HFF-Myc (cell line): ENCODE measurements around the gene TEX264.

Source experiments
- DNase-seq: peaks from one replicate; pipeline ENCODE4 v3.0.0-alpha.2; 2011; ENCODE audit warnings: low read depth; ENCODE audit errors: extremely low read depth
- H3K4me3 ChIP-seq: replicated peaks from 2 replicates; pipeline ENCODE4 v1.5.1; 2011; ENCODE audit warnings: low read depth, mild to moderate bottlenecking, control low read depth, low read length
- TF ChIP-seq, protein P1 (sequence below): IDR thresholded peaks from 2 replicates; pipeline ENCODE4 v1.5.1; 2012; ENCODE audit warnings: mild to moderate bottlenecking, low read depth, low read length, control low read depth; ENCODE audit errors: missing control alignments

Gene TEX264

DNA sequence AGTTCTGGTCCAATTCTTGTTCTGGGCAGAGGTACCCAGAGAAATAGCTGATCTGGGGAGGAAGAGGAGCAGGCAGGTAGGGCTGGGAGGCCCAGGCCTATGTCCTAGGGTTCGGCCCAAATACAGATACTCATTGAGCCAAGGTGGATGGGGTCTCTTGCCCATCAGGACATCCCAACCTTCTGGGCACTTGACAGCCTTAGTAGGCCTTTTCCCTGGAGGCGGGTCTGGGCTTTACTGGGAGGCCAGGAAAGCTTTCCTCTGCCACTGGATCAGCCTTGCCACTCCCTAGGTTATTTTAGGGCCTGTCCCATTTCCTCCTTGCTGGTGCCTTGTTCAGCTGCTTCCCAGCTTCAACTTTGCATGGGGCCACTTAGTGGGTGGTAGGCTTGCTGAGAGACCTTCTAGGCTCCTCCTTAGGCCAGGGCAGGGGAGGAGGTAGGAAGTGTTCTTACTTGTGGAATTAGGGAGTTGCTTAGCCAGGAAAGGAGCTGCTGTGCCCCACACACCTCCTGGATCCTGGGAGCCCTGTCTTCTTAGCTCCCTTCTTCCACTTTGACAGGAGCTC is 9.7 kb downstream of the TEX264 start:
- no peak for DNase-seq
- no peak overlapping the region for H3K4me3 ChIP-seq
- TF ChIP-seq, protein P1, sequence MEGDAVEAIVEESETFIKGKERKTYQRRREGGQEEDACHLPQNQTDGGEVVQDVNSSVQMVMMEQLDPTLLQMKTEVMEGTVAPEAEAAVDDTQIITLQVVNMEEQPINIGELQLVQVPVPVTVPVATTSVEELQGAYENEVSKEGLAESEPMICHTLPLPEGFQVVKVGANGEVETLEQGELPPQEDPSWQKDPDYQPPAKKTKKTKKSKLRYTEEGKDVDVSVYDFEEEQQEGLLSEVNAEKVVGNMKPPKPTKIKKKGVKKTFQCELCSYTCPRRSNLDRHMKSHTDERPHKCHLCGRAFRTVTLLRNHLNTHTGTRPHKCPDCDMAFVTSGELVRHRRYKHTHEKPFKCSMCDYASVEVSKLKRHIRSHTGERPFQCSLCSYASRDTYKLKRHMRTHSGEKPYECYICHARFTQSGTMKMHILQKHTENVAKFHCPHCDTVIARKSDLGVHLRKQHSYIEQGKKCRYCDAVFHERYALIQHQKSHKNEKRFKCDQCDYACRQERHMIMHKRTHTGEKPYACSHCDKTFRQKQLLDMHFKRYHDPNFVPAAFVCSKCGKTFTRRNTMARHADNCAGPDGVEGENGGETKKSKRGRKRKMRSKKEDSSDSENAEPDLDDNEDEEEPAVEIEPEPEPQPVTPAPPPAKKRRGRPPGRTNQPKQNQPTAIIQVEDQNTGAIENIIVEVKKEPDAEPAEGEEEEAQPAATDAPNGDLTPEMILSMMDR: no peak

DNA sequence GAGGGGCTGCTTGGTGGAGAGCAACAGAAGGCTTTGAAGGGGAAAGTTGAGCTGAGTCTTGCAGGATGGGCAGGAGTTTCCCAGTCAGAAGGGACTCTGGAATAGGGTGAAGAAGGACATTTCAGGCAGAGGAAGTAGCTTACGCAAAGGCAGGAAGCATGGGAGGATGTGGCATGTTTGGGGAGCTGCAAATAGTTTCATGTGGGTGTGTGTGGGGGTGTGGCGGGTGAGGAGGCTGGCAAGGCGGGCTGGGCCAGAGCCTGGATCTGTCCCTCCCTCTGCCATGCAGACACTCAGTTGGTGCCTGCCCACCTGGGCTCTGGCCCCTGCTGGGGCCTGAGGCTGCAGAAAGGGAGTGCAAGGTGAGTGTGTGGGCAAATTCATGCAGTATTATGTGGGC is 10.4 kb downstream of the TEX264 start:
- H3K4me3 ChIP-seq: no peak overlapping the region
- TF ChIP-seq, protein P1: no peak
- DNase-seq: no peak

DNA sequence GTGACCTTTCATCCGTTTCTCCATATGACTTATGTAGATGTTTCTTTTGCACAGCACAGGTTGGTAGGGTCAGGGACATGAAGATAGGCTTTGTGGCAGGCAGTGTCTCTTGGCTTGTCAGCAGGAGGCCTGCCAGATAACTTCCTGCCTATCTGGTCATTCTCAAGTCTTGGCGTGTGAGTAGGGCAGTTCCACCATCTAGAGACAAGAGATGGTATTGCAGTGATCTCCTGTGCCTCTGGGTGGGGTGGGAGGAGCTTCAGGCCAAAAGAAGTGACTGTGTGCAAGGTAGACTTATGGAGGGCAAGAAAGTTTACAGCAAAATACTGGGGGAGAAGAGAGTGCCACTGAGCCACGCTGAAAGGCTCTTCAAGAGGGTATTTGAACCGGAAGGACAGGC is 11.0 kb downstream of the TEX264 start:
- TF ChIP-seq, protein P1: peak; percentile 81
- no peak overlapping the region for H3K4me3 ChIP-seq
- DNase-seq: peak; percentile 78

DNA sequence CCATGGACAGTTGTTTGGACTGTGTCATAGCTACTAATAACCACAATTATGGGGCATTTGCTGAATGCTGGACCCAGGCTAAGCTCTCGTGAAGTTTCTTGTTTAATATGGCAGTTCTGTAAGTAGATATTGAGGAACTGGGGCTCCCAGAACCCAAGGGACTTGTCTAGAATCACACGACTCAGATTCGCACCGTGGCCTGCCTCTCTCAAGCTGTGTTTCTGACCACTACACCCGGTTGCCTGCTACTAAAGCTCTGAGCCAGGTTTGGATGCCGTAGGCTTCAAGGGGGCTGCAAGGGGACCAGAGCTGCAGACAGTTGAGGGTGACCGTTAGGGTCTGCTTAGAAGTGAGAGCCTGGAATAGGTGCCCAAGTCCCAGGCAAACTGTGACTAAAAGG is 11.5 kb downstream of the TEX264 start:
- H3K4me3 ChIP-seq: no peak overlapping the region
- TF ChIP-seq, protein P1: no peak
- no peak for DNase-seq

DNA sequence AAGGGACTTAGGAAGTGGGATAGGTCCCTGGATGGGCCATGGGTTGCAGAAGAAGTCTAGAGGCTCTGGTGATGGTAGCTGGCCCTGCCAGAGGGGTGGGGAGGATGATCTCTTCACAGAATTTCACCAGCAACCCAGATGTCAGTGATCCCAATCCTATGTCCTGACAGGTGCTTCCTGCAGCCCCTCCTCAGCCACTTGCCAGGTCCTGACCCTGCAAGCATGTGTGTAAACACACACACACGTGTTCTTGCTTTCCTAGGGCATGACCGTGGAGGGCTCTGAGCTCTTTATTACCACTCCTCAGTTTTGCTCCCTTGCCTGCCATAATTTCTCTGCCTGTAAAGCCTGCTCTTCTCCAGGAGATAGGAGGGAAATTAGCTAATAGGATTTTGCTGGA is 12.5 kb downstream of the TEX264 start:
- TF ChIP-seq, protein P1: no peak
- DNase-seq: no peak

DNA sequence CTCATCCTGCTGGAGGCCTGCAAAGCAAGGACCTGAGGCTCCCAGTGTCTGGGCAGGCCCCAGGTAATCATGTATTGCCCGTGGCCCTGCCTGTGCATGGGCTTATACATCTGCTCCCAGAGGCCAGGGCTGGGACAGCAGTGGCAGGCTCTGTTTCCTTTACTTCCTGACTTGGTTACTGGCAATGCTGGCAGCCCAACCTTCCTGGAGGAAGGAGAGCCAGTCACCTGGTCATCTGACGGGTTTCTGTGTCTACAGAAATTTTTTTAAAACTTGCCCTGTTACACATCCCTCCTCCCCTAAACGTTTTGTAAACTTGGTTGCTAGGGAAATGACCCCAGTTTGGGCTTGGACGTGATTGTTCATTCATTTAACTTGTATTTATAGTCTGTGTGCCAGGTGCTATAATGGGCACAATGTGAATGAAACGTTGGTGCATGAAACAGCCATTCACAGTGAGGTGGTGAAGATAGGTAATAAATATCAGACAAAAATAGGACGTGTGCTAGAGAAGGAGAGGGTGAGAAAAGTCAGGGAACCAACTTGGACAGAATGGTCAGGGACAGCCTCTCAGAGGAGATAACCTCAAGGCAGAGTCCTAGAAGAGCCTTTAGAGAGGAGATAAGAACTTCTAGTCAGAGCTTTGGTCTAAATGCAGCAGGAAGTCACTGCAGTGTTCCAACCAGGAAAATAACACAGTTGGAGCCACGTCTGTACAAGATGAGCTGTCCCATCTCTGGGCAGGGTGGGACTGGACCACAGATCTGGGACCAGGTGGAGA is 14.1 kb downstream of the TEX264 start:
- no peak for DNase-seq
- H3K4me3 ChIP-seq: no peak overlapping the region
- TF ChIP-seq, protein P1: no peak

More for the DNA sequence above, 12.5 kb downstream of the TEX264 start:
- no peak overlapping the region for H3K4me3 ChIP-seq
